Measurements from ENCODE around the gene ZNF530. TPM values are rescaled to one million over a fixed set of nuclear protein-coding genes. Genes with fewer than 3 reads are reported as not detected.
A peak's percentile ranks its signal among the peaks of the same experiment; 100 is the strongest.

ZNF530 gene
- 2.1 TPM for total RNA-seq

DNA sequence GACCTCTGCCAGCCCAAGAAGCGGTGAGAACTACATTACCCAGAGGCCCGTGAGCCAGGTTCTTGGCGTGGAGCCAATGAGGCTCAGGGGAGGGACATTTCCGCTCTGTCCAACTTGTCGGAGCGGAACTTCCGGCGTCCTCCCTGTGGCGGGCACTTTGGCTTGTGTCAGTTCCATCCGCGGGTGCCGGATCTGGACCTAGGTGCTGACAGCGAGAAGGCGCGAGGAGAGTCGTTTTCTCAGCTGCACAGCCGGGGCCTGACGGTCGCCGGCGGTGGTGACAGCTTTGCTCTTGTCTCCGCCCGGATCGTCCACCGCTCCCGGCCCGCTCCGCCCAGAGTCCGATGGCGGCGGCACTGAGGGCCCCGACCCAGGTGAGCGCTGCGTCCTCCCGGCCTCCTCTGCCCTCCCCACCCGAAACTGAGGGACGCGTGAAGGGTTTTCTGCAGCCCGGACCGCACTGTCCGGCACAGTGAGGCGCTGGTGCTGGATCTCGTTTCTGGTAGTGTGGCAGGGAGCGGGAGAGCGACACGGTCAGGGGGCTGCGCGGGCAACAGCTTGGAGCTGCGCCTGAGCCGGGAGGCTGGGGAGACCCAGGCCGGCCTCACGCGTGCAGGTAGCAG lies at the start of gene ZNF530:
Gene ZNF530 (plus strand): TSS at position 125 of the 623 bp plus-strand sequence. CDS start 4,461 bp downstream, outside the sequence.
- ATAC-seq = peak; percentile 97

DNA sequence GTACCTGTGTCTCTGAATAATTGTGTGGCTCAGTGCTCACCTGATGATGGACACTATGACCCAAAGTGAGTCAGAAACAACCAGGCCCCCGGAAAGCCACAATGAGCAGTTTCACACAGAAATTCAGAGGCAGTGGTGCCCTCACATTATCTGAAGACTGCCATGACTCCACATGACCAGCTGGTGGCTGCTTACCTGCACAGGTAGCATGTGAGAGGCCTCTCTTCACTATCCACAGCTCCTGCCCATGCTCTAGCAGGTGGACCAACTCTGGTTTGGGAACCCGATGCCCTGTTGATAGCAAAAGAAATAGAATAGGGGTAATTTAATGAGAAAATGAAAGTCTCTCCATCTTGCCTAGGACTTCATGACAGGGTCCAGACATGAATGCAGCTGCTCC lies 47.3 kb upstream of the ZNF530 start:
- ATAC-seq = no peak

DNA sequence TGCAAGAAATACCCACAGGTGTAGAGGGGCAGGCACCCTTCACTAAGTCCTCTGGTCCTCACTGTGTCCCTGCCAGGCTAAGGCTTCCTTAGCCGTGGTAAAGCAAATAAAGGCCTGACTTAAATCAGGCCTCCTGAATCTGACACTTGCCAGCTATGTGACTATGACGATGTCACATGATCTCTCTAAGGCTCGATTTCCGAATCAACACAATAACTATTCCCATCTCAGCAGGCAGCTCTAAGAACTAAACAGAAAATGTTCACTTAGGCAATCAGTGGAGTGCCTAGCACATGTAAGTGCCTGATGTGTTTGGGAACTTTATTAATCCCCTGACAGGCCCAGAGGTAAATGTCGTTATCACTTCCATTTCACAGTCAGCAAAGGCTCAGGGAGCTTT lies 42.0 kb upstream of the ZNF530 start:
- ATAC-seq = no peak

DNA sequence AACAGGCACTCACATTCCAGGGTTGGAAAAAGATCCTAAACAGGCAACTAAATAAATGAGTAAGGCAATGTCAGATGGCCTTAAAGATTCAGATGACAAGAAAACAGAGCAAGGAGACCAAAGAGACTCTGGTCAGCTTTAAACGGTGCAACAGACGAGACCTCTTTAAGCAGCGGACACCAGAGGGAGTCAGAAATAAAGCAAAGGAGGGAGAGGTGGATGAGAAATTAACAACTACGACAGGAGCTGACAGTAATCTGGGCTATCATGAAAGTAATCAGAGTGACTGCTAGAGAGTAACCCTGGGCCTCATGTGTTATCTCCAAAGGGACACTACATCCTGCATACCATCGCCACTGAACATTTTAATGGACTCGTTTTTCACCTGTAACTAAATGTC lies 41.2 kb upstream of the ZNF530 start:
- no peak for ATAC-seq

DNA sequence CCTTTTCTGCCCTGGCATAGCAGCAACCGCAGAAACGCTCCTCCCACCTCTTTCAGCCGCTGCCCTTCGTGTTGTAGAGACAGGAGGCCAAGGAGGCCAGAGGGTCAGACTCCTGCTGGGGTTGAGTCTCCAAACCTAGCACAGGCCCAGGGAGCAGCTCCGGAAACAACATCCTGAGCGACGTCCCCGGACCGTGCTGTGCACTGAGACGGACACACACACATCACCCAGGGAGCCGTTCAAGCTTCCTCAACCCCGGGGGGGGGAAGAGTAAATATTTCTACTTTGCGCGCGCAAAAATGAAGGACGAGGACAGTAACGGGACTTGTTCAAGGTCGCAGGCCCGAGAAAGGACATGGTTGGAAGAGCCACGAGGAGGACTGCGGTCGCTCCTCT lies 40.7 kb upstream of the ZNF530 start:
- peak; percentile 46 for ATAC-seq

DNA sequence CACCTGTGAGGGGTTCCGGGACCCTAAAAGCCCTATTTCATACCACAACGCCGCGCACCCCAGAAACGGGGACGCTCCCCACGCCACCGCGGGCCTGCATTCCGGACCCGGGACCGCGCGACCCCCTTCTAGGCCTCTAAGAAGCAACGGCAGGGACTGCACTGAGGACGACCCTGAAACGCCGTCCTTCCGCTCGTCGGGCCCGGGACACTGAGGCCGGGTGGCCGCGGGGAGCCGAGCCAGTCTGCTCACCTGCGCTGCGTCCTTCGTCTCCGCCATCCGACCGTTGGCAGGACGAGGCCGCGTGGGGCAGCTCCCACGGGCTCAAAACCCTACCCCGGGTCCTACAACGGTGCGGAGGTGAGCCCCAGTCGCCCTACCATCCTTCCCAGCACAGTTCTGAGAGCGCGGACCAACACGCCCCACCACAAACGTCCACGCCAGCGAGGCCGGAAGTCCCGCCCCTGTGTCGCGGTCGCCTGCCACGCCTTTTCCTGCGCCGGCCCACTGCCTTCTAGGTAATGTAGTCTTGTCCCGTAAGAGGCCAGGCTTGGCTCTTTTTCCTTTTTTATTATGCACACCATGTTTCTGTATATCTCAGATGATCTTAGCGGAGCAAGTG lies 40.2 kb upstream of the ZNF530 start, which contains the start of gene ZNF550:
Gene ZNF550 (minus strand): TSS at position 460 of the 622 bp plus-strand sequence. CDS start 181 bp downstream, at position 279.
- ATAC-seq = peak; percentile 99

DNA sequence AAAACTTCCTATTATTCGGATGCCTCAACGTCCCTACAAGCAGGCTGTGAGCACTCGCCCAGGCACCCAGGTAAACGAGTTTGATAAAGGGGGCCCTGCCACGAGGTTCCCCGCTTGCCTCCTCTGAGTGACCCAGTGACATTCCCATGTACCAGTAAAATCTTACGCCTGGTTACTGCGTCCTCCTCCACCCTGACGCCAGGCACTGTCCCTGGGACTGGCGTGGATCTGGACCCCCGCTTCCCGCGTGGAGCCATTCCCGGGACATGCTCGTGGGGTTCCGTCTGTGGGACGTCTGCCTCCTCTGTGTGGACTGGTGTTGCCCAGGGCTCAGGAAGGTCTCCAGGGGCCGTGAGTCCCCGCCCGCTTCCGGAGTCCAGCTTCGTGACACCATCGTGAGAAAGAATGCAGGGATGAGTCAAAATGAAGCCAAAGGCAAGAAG lies 39.6 kb upstream of the ZNF530 start:
- ATAC-seq = peak; percentile 34

DNA sequence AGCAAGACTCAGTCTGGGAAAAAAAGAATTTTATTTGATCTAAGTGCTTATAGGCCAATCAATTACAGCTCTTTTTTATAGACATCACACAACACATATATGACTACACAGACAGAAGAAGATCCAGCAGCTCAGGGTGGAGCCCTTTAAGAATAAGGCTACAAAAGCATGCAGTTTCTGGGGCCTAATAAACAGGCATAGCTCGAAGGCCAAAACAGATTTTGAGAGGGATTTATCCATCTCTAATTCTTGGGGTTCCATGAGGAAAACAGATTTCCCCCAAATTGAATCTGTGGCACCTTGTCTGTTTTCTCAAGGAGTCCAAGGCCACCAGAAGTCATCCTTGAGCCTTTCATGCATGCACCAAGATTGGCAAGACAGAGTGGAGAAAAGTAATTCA lies 36.1 kb upstream of the ZNF530 start:
- no peak for ATAC-seq

DNA sequence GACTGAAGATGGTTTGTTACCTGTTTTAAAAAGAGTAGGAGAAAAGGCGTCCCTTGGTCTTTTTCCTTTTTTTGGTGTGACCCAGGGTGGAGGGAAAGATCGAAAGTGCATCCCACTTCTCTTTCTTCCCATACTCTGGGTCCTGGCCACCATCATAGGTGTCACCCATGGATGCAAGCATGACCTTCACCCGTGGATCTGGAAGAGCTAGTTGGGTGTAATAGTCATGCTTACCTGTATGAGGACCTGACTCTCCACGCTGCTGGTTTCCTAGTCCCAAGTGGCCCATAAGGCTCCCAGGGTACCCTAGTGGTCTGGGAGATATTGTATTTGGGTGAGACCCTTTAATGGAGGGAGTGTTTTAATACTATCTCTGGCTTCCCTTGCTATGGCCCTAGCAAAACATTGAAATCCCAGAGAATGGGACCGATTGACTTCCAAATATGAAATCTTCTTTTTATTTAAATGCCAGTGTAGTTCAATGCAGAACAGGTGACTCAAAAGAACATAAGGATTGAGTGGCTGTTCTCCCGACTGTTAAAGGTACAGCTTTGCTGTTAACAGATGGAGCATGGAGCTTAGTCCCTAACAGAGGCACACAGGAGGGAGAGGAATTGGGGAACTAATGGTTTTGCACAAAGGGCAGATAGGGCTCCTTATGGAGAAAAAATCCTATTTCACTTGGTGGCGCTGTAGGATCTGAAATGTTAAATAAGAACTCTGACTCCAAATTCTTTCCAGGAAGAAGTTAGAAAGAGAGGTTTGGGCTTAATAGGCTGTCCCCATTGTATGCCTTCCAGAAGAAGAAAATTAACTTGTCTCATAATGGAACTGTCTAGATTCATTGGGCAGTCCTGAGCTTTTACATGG lies 33.1 kb upstream of the ZNF530 start:
- ATAC-seq = no peak

DNA sequence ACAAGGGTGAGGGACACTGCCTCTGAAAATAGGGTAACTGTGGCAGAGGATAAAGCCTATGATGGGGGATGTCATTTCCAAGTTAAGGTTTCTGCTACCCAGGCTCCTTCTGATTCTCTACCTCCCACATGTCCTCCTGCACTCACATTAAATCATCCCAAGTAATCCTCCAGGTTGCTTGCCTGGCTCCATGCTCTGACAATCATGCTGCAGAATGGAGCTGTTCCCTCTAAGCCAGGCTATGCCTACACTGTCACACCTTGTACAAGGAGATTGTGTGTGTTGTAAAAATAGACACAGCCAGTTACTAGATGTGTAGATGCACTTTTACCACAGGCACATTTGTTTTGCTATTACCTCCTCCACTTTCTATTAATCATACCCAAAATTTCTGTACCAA lies 29.0 kb upstream of the ZNF530 start:
- no peak for ATAC-seq

DNA sequence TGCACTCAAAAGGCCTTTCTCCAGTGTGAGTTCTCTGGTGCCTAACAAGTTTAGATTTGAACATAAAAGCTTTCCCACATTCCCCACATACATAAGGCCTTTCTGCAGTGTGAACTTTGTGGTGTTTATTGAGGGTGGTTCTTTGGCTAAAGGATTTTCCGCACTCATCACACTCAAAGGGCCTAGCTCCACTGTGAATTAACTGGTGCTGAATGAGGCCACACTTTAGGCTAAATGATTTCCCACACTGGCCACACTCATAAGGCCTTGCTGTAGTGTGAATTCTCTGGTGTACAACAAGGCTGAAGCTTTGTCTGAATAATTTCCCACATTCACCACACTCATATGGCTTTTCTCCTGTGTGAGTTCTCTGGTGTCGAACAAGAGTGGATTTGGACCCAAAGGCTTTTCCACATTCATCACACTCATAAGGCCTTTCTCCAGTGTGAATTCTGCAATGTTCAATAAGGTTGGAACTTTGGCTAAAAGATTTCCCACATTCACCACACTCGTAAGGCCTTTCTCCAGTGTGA lies 27.2 kb upstream of the ZNF530 start:
- ATAC-seq = no peak

DNA sequence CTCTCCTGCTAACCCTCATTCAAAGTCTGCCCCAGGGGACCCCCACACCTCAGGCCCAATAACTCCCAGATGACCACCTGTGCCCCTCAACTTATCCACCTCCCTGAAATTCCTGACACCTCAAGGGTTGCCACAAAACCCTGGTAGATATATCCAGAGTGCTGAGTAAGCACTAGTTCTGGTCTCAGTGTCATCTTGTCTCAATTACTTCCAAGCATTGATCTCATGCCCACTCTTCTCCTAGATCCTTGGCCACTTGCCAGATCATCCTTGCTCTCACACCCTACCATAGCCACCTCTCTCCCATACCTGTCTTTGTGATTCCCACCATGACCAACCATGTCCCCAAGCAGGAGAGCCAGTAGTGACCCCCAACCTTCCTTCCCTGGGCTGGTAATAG lies 23.0 kb upstream of the ZNF530 start:
- ATAC-seq = no peak

DNA sequence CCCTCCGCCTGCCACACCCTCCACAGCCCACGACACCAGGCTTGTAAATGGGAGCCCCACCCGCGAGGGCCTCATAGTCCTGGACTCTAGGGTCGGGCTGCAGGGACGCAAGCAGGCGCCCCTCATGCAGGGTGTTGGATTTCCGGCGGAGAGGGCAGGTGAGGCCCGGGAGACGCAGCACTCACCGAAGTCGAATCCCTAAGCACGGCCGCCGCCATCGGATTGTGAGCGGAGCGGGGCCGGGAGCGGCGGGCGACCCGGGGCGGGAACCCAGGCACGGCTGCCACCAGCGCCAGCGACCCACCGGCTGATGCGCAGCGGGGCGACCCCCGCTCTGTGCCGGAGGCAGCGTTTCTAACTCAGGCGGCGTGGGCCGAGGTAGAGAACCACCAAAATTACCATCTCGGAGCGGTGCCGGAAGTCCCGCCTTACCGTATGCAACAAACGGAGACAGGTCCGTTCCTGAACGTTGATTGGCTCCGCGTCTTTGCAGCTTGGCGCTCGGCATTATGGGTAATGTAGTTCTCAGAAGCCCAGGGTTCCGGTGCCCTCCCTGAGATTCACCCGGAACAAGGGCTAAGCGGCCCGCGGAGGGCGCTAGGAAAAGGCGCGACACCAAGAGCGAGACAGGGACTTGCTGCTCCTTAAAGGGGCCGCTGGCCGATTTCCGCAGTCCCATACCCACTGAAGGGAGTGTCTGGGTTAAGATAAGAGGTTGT lies 21.0 kb upstream of the ZNF530 start, which contains the start of gene ZNF416:
Gene ZNF416 (minus strand): TSS at position 425 of the 719 bp plus-strand sequence. CDS start 207 bp downstream, at position 218.
- ATAC-seq = peak; percentile 99

DNA sequence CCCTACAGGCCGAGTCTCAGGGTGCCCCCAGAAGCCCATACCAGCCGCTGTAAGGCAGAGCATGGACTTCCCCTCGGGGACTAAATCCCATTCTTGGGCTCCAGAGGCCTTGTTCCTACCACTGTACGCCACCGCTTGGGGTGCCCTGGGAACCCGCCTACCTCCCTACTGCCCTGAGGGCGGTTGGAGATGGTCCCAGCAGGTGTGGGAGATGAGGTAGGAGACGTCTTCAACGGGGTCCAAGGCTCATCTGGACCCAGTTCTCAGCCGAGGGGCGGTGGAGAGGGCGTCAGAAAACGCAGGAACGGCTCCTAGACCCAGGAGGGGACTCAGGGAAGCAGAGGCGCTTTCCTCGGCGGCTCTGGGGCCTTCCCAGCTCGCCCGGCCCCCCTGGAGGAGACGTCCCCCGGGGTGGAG lies 16.6 kb upstream of the ZNF530 start:
- ATAC-seq = no peak

DNA sequence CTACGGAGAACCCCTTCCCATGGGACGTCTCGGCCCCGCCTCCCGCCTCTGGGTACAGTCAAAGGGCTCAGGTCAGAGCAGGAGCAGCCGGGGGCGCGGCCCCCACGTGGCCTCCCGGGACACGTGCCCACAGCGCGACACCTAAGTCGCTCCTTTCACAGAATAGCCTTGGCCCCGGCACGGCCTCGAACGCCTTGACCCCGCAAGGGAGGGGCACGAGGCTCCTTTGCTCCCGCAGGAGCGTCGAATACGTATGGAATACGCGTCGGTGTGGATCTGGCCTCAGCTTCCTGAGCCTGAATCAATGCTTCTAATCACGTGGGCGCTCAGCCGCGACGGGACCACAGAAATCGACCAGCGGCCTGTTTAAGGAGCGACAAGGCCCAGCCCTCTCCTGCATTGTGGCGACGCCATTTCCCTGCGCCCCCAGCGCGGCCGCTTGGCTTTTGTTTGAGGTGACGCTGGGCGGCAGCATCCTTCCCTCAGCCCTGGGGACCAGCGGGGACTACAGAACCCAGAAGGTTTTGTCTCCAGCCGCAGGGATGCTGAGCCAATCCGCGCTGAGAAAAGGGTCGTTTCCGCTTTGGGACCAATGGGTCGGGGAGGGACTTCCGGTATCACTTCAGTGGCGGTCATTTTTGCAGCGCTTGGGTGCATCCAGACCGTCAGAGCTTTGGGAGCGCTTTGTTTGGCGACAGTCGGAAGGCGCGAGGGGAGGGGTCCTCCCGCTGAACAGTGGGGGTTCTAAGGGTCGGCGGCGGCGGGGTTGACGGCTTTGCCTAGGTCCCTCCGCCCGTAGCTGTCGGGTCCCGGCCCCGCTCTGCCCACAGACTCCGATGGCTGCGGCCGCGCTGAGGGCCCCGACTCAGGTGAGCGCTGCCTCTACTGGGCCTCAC lies 15.9 kb upstream of the ZNF530 start, which contains the start of gene ZIK1:
Gene ZIK1 (plus strand): TSS at position 625 of the 896 bp plus-strand sequence. CDS start 212 bp downstream, at position 837.
- peak; percentile 73 for ATAC-seq

DNA sequence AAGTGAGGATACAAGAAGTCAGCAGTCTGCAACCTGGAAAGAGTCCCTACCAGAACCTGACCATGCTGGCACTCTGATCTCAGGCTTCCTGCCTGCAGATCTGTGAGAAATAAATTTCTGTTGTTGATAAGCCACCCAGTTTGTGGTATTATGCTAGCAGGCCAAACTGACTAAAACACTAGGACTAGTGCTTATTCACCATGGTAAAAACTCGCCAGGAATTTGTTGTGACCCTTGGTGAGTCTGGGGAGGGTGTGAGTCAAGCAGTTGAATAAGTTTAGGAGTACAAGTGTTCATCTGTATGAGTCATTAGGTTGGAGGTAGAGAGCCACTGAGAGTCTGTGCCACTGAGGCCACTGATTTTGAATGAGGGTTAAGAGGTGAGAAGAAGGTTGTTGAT lies 12.2 kb upstream of the ZNF530 start:
- no peak for ATAC-seq

DNA sequence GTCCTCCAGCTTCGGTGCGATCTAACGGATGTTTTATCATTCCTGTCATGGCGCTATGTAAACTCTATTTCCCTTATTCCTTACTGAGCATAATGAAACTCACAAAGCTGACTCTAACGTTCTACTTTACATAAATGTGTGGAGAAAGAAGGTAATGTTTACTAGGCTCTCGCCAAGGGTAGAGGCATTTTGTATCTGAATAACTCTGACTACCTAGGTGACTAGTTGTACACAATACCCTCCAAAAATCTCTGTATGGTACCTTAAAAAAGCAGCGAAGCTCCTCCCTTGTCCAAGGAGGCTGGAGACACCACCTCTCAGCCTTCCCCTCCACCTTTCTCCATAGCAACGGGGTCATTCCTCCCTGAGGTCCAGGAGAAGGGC lies 316 bp upstream of the ZNF530 start:
- ATAC-seq = no peak

DNA sequence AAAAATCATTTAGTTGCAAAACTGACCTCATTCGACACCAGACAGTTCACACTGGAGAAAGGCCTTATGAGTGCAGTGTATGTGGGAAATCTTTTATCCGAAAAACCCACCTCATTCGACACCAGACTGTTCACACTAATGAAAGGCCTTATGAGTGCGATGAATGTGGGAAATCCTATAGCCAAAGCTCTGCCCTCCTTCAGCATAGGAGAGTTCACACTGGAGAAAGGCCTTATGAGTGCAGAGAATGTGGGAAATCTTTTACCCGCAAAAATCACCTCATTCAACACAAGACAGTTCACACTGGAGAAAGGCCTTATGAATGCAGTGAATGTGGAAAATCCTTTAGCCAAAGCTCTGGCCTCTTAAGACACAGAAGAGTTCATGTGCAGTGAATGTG lies 7.2 kb downstream of the ZNF530 start:
- no peak for ATAC-seq

DNA sequence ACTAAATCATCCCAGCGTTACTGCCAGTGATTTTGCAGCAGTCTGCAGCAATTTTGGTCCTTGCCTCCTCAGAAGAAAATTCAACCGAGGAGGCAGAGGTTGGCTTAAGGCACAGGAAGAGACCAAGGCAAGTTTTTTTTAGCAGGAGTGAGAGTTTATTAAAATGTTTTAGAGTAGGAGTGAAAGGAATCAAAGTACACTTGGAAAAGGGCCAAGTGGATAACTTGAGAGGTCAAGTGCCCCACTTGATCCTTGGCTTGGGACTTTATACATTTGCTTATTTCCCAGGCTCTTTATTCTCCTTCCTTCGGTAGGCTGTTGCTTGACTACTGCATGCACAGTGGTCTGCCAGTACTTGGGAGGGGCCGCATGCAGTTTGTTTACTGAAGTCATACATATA lies 11.4 kb downstream of the ZNF530 start:
- ATAC-seq = no peak

DNA sequence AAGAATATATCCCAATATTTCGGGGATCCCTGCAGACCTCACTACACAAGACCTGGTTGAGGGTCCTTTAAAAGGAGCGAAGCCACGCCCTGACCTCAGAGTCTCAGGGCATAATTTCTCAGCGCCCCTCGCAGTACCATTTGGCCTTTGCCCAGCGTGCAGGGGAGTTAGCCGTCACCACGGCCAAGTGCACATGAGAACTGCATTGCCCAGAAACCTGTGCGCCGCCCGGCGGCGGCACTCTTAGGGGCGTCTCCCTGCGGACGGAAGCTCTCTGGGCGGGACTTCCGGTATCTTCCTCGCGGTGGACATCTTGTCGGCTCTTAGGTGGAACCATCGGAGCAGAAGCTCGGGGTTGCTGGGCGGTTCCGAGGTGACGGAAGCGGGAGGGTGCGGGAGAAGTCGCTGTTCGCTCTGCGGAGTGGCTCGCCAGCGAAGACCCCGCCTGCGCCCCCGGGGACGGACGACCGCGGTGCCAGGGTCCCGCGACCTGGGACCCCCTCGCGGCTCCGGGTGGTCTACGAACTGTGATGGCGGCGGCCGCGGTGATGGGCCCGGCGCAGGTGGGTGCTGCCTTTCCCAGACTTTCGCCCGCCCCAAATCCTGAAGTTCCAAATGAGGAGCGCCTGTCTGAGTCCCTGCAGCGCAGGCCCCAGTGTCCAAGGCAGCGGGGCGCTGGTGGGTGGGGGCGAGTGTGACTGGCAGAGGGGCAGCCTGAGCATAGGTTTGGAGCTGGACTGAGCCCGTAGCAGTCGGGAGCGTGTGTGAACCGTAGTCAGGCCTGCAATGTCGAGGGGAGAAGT lies 14.5 kb downstream of the ZNF530 start, which contains the start of gene ZNF134:
Gene ZNF134 (plus strand): TSS at position 302 of the 803 bp plus-strand sequence. CDS start 5,227 bp downstream, outside the sequence.
- ATAC-seq = peak; percentile 96
